Activated naive CD8-positive, alpha-beta T cell treated with anti-CD3 and anti-CD28 coated beads, Interleukin-2, amount 50 U/mL, for 16 hours (primary cell): ENCODE results near the gene TSPAN33.

ENCODE experiments used
- DNase-seq: peaks from one replicate; pipeline ENCODE4 v3.0.0-alpha.2; 2020; ENCODE audit warnings: low read depth, low spot score

TSPAN33 gene

GRCh38 chr7:129134356-129134987, 10.0 kb upstream of the TSPAN33 start:
- no peak for DNase-seq

GRCh38 chr7:129136887-129137642, 7.4 kb upstream of the TSPAN33 start:
- no peak for DNase-seq

DNA sequence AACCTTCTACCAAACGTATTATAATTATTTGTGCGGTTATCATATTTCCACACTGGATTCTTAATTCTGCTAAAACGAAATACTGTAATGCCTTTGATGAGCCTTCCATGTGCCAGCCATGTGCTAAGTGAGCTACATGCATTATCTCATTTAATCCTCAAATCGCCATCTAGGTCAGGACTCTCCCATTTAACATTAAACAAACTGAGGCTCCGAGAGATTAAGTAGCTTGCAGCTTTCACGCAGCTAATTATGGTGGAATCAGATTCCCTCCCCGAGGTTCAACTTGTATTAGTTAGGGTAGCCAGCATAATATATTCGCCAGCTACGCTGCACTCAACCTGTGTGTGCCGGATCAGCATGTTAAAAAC, 798 bp upstream of the TSPAN33 start:
- DNase-seq, result no peak

GRCh38 chr7:129144834-129145668, 544 bp downstream of the TSPAN33 start:
- DNase-seq, result no peak

DNA sequence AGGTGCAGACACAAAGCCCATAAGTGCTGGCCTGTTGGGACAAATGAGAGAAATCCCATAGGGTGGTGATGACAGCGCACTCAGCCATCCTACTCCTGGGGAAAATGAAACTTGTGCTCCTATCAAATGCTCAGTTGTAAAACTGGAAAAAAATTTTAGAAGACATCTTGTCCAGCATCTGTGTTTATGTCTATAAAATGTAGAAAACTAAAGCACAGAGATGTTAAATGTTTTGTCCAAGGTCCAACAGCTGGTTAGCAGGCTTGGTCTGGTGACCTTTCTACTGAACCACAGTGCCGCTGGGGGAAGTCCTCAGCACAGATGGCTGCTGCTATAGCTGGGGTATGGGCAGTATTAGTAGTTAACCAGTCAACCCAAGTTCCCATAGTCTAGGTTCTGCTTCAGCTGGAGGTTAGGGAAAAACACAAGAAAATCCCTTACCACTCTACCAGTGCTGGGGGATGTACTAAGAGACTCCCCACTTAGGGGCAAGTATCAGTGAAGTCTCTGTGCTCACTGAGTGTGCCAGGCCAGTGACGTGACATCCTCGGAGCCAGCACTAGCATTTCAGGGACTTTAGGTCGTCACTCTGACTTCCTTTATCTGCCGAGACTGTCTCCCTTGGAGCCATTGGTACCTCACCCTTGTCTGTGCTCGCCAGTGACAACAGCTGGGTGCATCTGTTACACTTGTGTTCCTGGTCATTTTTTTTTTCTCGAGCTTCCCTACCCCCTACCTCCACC, 1.9 kb downstream of the TSPAN33 start:
- DNase-seq, result no peak

- no peak for DNase-seq
These were observed 3.2 kb downstream of the TSPAN33 start for GRCh38 chr7:129147731-129148130.

- no peak for DNase-seq
These were observed 5.0 kb downstream of the TSPAN33 start for GRCh38 chr7:129149511-129149910.

DNA sequence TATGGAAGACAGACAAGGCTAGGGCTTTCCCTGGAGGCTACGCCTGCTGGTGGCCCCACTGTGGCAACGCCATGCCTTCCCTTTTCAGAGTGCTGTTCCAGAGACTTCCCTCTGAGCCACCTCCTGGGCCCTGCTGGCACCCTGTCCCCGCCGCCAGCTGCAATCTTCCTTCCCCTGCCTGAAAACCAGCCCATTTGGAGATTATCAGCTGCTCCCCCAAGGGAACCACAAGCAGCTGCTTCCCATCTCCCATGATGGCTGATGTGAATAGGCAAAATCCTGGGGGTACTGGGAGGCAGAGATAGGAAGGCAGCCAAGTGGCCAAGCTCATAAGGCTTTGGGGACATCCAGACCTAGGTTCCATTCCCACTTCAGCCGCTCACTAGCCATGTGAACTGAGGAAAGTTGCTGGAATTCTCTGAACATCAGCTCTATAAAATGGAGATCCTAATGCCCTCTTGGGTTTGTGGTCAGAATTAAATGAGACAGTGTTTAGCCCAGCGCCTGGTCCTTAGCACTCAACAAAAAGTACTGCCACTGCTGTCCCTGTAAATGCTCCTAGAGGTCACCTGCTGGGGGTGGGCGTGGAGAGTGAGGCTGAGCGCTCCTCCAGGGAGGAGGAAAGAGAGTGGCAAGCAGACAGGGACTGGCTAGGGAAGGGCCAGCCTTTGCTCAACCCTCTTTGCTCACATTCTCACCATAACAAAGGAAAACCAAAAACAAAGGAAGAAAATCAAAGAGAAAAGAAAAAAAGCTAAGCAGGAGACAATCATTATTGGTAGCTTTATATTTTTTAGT, 5.9 kb downstream of the TSPAN33 start:
- DNase-seq, result no peak

DNA sequence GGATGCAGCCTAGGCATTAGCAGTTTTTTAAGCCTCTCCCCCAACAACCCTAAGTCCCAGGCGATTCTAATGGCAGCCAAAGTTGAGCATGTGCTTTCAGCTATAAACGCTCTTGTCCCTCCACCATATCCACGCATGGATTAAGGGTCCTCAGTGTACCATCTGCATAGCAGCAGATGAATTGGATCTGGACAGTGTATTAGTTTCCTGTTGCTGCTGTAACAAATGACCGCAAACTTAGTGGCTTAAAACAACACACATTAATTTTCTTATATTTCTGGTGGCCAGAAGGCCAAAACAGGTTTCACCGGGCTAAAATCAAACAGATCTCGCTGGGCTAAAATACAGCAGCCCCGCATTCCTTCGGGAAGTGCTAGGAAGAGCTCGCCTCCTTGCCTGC, 13.1 kb downstream of the TSPAN33 start:
- DNase-seq, result no peak

DNA sequence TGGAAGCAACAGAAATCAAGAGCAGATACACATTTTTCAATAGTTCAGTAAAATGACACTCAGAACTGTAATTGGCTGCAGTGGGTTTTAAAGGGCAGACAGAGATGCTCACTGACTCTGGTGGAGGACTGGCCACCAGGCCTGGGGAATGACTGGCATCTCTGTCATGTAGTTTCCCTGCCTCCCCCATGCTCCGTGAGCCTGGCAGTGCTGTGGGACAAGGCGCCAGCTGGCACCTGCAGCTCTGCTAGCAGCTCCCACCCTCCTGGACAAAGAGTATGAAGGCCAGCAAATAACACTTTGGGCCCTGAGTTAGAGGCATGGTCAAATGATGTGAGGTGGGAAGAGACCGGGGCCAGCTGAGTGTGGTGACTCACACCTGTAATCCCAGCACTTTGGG, 15.0 kb downstream of the TSPAN33 start:
- no peak for DNase-seq

DNA sequence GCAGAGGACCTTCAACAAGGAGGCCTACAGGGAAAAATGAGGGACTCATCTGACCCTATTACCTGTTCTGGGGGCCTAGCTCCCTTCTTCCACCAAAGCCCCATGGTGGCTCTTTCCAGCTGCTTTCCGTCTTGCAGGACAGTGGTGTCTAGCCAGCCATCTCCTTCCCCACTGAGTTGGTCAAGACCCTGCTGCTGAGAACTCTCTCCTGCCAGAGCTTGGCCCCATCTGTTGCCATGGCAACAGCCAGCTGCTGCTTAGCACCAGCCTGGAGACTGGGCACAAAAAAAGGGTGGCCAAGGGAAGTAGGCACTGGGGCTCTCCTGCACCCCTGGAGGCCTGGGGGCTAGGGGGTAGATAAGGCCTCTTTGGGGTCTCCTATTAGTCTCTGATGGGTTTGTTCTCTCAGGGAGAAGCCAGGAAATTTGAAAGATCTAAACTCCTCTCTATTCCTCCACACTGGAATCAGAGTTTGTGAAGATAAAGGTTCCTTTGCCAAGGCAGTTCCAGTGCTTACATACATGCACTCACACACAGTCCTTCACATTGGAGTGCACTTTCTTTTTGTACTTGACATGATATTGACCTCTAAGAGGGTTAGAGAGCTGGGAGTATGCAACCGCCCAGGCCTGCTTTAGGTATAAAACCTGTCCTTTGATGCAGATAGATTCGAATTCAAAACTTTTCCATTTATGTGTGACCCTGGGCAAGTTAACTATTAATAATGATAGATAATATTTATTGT, 15.8 kb downstream of the TSPAN33 start:
- no peak for DNase-seq

GRCh38 chr7:129161524-129162225, 17.2 kb downstream of the TSPAN33 start:
- no peak for DNase-seq

- DNase-seq, result no peak
These were observed 18.2 kb downstream of the TSPAN33 start for GRCh38 chr7:129162732-129163131.

DNA sequence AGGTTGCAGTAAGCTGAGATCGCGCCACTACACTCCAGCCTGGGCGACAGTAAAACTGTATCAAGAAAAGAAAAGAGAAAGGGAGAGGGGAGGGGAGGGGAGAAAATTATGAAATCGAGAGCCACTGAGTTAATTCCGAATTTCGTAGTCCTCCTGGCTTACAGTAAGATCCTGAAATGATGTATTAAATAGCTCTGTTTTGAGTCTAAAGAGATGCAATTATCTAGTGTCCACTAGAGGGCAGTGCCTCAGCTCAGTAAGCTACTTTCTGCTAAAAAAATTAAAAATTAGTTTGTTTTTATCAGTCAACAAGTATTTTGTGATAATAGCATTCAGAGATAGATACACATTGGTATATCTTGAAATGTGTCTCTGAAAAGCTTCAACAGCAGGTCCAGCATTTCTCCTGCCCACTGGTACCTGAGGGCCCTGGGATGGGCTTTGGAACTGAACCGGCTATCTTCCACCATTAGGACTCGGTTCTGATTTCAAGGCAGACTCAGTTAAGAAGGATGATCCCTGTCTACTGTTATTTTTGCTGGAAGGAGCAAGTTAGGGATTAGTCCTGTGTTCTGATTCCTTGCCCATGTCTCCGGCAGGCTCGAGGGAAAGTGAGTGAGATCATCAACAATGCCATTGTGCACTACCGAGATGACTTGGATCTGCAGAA, 19.5 kb downstream of the TSPAN33 start:
- DNase-seq, result no peak

- DNase-seq, result no peak
These were observed 22.2 kb downstream of the TSPAN33 start for GRCh38 chr7:129166745-129167144.

DNA sequence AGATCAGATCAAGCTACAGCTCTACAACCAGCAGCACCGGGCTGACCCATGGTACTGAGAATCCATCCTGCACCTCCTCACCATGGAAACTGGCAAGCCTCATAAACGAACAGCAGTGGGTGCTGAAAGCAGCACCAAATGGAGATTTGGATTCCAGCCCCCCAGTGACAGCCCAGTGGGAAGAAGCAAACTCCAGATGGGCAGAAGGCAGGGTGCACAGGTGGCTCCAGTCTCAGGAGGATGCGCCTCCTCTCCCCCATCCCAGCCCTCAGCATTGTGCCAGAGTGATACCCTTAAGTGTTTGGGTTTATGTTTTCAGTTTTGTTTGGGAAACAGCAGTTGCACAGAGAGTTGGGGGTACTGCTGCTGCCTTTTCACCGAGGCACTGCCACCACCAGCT, 23.3 kb downstream of the TSPAN33 start:
- no peak for DNase-seq

- DNase-seq, result no peak
These were observed 23.9 kb downstream of the TSPAN33 start for GRCh38 chr7:129168231-129169021.

DNA sequence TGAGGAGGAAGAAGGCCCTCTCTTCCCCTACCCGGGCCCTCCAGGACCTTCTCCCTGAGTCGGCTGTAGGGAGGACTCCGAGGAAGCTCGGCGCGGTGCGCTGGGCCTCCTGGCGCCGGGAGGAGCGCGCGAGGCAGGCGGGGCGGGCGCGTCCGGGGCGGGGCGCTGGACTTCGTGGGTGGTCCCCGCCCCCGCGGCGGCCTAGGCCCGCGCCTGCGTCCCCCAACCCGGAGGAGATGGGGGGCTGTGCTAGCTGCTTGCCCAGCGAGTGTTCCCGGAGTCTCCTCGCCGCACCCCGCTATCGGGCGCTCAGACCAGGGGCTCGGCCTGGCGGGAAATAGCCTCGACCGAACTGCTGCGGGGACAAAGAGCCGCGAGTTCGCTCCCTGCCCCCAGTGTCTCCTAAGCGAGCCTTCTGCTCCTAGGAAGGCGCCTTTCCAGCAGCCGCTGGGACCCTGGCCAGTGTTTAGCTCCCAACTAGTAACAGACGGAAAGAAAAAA, 24.7 kb downstream of the TSPAN33 start:
- peak; percentile 28 for DNase-seq
